ENCODE data around the gene SYCN.

DNA sequence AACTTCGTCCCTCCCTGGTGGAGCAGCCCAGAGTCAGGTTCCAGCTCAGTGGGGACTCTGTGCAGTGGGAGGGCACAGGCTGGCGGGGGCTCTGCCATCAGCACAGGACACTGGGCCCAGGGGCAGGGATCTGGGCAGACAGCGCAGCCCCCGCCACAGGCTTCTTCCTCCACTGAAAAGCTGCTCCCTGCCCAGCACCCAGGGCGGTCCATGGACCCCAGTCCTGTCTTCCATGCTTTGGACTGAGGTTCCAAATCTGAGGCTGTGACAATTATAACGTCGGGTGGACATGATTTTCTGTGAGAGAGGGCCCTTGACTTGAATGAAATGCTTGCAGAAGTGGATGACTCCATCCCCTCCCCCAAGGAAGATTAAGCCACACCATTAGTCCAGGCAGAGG, 28.5 kb downstream of the SYCN start:
- no peak for TF ChIP-seq ZNF274 (IDR thresholded peaks at IDR 0.05; ENCODE audit: low read depth, low read length)
- no peak for TF ChIP-seq YY1 (IDR thresholded peaks at IDR 0.05; ENCODE audit: insufficient read depth, insufficient read length)
